ENCODE data around the gene CELSR1. TPM values are rescaled to one million over a fixed set of nuclear protein-coding genes. Genes with fewer than 3 reads are reported as not detected.
"Not testable (repeated sequence)": the region's sequence is repeated elsewhere in the genome, so short reads cannot be mapped to it uniquely, and the experiment has no call there.

The CELSR1 gene
- total RNA-seq, 1 donor from 2014 or later = 16.0 TPM

DNA sequence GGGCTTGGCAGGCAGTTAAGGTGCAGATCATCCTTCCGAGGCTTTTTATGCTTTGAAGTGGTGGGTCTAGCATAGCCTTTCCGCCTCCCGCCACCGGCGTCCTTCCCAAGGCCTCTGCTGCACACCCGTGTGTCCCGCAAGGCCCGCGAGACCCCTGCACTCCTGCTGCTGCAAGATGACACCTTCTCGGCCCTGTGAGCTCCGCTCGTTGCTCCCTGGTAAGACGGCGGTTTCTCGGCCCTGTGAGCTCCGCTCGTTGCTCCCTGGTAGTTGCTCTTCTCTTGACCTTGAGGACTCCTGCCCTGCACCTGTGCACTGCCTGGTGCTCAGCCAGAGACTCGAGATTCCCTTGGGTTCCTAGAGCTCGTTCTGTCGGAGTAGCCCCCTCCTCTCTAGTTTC, 219.8 kb downstream of the CELSR1 start:
- no peak overlapping the region for H3K27ac Mint-ChIP-seq (ENCODE audit: unreplicated experiment)

GRCh38 chr22:46315976-46316375, 221.4 kb downstream of the CELSR1 start:
- Mint-ChIP-seq H3K9me3 (ENCODE audit: unreplicated experiment) (no peaks in the 10 kb centered on the region), H3K27me3 (ENCODE audit: unreplicated experiment) (no peaks in the 10 kb centered on the region), H3K27ac (ENCODE audit: unreplicated experiment) (no peak overlapping the region), H3K4me1 (ENCODE audit: unreplicated experiment) (no peaks in the 10 kb centered on the region), H3K36me3 (ENCODE audit: unreplicated experiment) (no peaks in the 10 kb centered on the region), H3K4me3 (ENCODE audit: unreplicated experiment) (no peak overlapping the region)
- no peak for DNase-seq (ENCODE audit: extremely low spot score, unreplicated experiment)
- TF ChIP-seq CTCF (IDR thresholded peaks at IDR 0.05) = no peak

More for the DNA sequence above, 219.8 kb downstream of the CELSR1 start:
- Mint-ChIP-seq H3K4me1 (ENCODE audit: unreplicated experiment) (no peaks in the 10 kb centered on the region), H3K36me3 (ENCODE audit: unreplicated experiment) (no peaks in the 10 kb centered on the region), H3K4me3 (ENCODE audit: unreplicated experiment) (no peak overlapping the region), H3K9me3 (ENCODE audit: unreplicated experiment) (no peaks in the 10 kb centered on the region), H3K27me3 (ENCODE audit: unreplicated experiment) (no peaks in the 10 kb centered on the region)
- no peak for DNase-seq (ENCODE audit: extremely low spot score, unreplicated experiment)
- no peak for TF ChIP-seq CTCF (IDR thresholded peaks at IDR 0.05)

- H3K4me3 Mint-ChIP-seq (ENCODE audit: unreplicated experiment); H3K36me3 Mint-ChIP-seq (ENCODE audit: unreplicated experiment); H3K27me3 Mint-ChIP-seq (ENCODE audit: unreplicated experiment); H3K4me1 Mint-ChIP-seq (ENCODE audit: unreplicated experiment); DNase-seq (ENCODE audit: extremely low spot score, unreplicated experiment); H3K27ac Mint-ChIP-seq (ENCODE audit: unreplicated experiment); H3K9me3 Mint-ChIP-seq (ENCODE audit: unreplicated experiment): not testable (repeated sequence)
Observed at GRCh38 chr22:46312848-46313247, 224.6 kb downstream of the CELSR1 start.

DNA sequence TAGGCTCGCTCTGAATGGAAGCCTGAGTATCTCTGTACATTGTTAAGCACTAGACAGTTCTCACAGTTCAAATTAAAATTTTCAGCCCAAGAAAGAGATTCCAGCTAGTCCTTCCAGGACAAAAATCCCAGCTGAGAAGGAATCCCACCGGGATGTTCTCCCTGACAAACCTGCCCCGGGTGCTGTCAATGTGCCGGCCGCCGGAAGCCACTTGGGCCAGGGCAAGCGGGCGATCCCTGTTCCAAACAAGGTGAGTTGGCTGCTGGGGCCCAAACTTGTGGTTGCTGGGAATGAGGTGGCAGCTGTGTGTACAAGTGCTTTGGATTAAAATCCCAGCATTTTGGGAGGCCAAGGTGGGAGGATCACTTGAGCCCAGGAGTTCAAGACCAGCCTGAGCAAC, 225.4 kb downstream of the CELSR1 start:
- no peak for TF ChIP-seq CTCF (IDR thresholded peaks at IDR 0.05)
- Mint-ChIP-seq H3K4me3 (ENCODE audit: unreplicated experiment) (no peak overlapping the region), H3K27ac (ENCODE audit: unreplicated experiment) (no peak overlapping the region), H3K9me3 (ENCODE audit: unreplicated experiment) (no peaks in the 10 kb centered on the region), H3K27me3 (ENCODE audit: unreplicated experiment) (no peaks in the 10 kb centered on the region), H3K36me3 (ENCODE audit: unreplicated experiment) (no peaks in the 10 kb centered on the region), H3K4me1 (ENCODE audit: unreplicated experiment) (peaks cover 10% of the 10 kb centered on the region)
- DNase-seq (ENCODE audit: extremely low spot score, unreplicated experiment) = no peak

Other genes with a start within 250 kb of the CELSR1 start
- 9.4 and 10.0 TPM in 2 replicates for gene GTSE1, start 240.8 kb downstream of the CELSR1 start, total RNA-seq
- 36.7 and 38.2 TPM in 2 replicates for gene TRMU, start 201.9 kb downstream of the CELSR1 start, total RNA-seq
- 37.4 and 44.5 TPM in 2 replicates for gene GRAMD4, start 82.8 kb upstream of the CELSR1 start, total RNA-seq
- 38.4 and 41.6 TPM in 2 replicates for gene CERK, start 200.6 kb upstream of the CELSR1 start, total RNA-seq
- gene TBC1D22A, start 225.0 kb upstream of the CELSR1 start, total RNA-seq = 28.9 and 29.1 TPM in 2 replicates